ENCODE data around the gene TMEM143.

- TF ChIP-seq USF2 (IDR thresholded peaks at IDR 0.05; ENCODE audit: low read length) (no peak), CTCF (IDR thresholded peaks at IDR 0.05; ENCODE audit: control extremely low read depth in 1 of 3, insufficient read depth in 1 of 3, low read depth in 1 of 3, low read length in 3 of 3) (no peak), YY1 (IDR thresholded peaks at IDR 0.05; ENCODE audit: low read depth, low read length) (no peak), FOSL1 (IDR thresholded peaks at IDR 0.05; ENCODE audit: insufficient read depth, low read depth, low read length) (no peak), TAF1 (IDR thresholded peaks at IDR 0.05; ENCODE audit: low read depth, low read length) (no peak), SRF (IDR thresholded peaks at IDR 0.05; ENCODE audit: low read depth, low read length) (no peak)
Measured at GRCh38 chr19:48355365-48355954, 8.3 kb downstream of the TMEM143 start.
